ENCODE data around the gene C1QTNF5. TPM values are rescaled to one million over a fixed set of nuclear protein-coding genes. Genes with fewer than 3 reads are reported as not detected.

The C1QTNF5 gene
- total RNA-seq, 1 experiment from 2014 or later = not detected

GRCh38 chr11:119323532-119324033, 17.1 kb downstream of the C1QTNF5 start (continued):
- TF ChIP-seq CTCF (IDR thresholded peaks at IDR 0.05 in 2 of 3, conservative IDR thresholded peaks at IDR 0.05 in 1 of 3; ENCODE audit: borderline replicate concordance in 1 of 3, insufficient read depth in 1 of 3, low read depth in 2 of 3, low read length in 2 of 3) = peak; percentile 76 to 90 (median 85)

DNA sequence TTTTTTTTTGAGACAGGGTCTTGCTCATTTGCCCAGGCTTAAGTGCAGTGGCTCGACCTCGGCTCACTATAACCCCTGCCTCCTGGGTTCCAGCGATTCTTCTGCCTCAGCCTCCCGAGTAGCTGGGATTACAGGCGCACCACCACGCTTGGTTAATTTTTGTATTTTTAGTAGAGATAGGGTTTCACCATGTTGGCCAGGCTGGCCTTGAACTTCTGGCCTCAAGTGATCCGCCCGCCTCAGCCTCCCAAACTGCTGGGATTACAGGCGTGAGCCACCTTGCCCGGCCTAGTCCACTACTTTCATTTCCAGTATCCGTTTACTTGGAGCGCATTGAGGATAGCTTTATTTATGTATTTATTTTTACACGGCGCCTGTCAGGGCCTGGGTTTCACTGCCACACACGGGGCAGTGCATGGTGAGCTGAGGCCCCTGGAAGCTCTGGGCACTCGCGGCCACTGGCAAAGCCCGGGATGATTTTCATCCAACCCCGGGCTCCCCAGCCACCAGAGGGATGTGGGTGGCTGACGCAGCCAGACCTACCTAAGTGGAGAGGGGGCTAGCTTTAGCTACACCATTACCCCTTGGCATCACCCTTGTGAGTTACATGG, 17.7 kb downstream of the C1QTNF5 start:
- POLR2A ChIA-PET = no interaction called here
- CTCF ChIA-PET = interaction anchor here (0.7 to 3.4 kb wide), 5 partner anchors 11 to 238 kb away, joined by 3 to 44 read pairs (median 4); partner anchors contain the start of gene RNF26

More for the DNA sequence above, 17.7 kb downstream of the C1QTNF5 start:
- no peak for TF ChIP-seq ELF1 (IDR thresholded peaks at IDR 0.05; ENCODE audit: borderline replicate concordance, low read depth)
- TF ChIP-seq REST (IDR thresholded peaks at IDR 0.05; ENCODE audit: low read depth) = no peak
- TF ChIP-seq, protein P1, sequence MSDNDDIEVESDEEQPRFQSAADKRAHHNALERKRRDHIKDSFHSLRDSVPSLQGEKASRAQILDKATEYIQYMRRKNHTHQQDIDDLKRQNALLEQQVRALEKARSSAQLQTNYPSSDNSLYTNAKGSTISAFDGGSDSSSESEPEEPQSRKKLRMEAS (IDR thresholded peaks at IDR 0.05) = no peak
- Histone ChIP-seq H3K27me3 (ENCODE audit: insufficient read depth, low read length) (no peaks in the 10 kb centered on the region), H3K27ac (ENCODE audit: low read depth, low read length) (no peak overlapping the region), H3K4me2 (ENCODE audit: low read length) (no peak overlapping the region), H3K9ac (ENCODE audit: low read length) (no peak overlapping the region), H4K20me1 (ENCODE audit: insufficient read depth) (no peaks in the 10 kb centered on the region), H3K9me2 (ENCODE audit: insufficient read depth) (no peaks in the 10 kb centered on the region), H3K9me3 (ENCODE audit: control insufficient read depth in 1 of 2, insufficient read depth in 1 of 2, low read depth in 1 of 2, low read length in 2 of 2) (no peaks in the 10 kb centered on the region), H2AFZ (ENCODE audit: low read depth, low read length, poor library complexity, severe bottlenecking) (no peak overlapping the region), H3K36me3 (ENCODE audit: control insufficient read depth in 1 of 2, insufficient read depth in 2 of 2, low read length in 2 of 2) (no peaks in the 10 kb centered on the region), H3K4me1 (ENCODE audit: control insufficient read depth in 1 of 2, insufficient read depth in 2 of 2, low read length in 2 of 2) (peaks cover 0 to 15% of the 10 kb centered on the region in 2 experiments; a peak in 1 of 4 replicates), H3K4me3 (replicated peaks in 1 of 2; ENCODE audit: low read depth in 1 of 2, low read length in 2 of 2) (no peak overlapping the region), H3K79me2 (ENCODE audit: insufficient read depth, low read length) (no peaks in the 10 kb centered on the region)
- RAD21 ChIA-PET (ENCODE audit: low non-redundant PET in 1 of 2, low total read pairs in 2 of 2, uncharacterized antibody in 2 of 2, unreplicated experiment in 2 of 2) = no interaction called here
- BruUV-seq (replicated peaks) = no TSS peak
- intact Hi-C loops (cut with micrococcal nuclease) = loop anchor here (5.0 kb wide), 1 partner anchor 221 kb away; the partner anchor contains the start of gene DPAGT1
- no peak for ATAC-seq
- DNase-seq (ENCODE audit: low read depth, low spot score) = no peak
